IMR-90 (cell line): Measurements from ENCODE around the gene IL2RA.
"Not testable (repeated sequence)": the region's sequence is repeated elsewhere in the genome, so short reads cannot be mapped to it uniquely, and the experiment has no call there.

Experiments used
- CTCF ChIP-seq: conservative IDR thresholded peaks from 2 replicates; pipeline ENCODE4 v1.5.1; 2012; ENCODE audit warnings: mild to moderate bottlenecking, low read depth, low read length, improper control_type of control experiment
- ELK1 ChIP-seq: fragments of 150-350 bp; IDR thresholded peaks from 2 replicates; pipeline ENCODE4 v1.6.1; 2016; ENCODE audit warnings: low read depth, mild to moderate bottlenecking, low read length, moderate library complexity, borderline replicate concordance
- FOS ChIP-seq: fragments of 150-350 bp; IDR thresholded peaks from 2 replicates; pipeline ENCODE4 v1.6.1; 2016; ENCODE audit warnings: low read depth, low read length
- MXI1 ChIP-seq: IDR thresholded peaks from 2 replicates; pipeline ENCODE4 v1.6.1; 2012; ENCODE audit warnings: low read depth, mild to moderate bottlenecking, low read length, moderate library complexity, borderline replicate concordance
- NFE2L2 ChIP-seq: fragments of 150-350 bp; IDR thresholded peaks from 2 replicates; pipeline ENCODE4 v1.6.1; 2016; ENCODE audit warnings: low read depth, mild to moderate bottlenecking, low read length
- POLR2A ChIP-seq: IDR thresholded peaks from 2 replicates; pipeline ENCODE4 v1.6.1; 2012; ENCODE audit warnings: mild to moderate bottlenecking, low read depth, low read length
- SMC3 ChIP-seq: fragments of 150-350 bp; IDR thresholded peaks from 2 replicates; pipeline ENCODE4 v1.6.1; 2016; ENCODE audit warnings: low read depth, mild to moderate bottlenecking, antibody characterized with exemption, low read length, moderate library complexity

- not testable (repeated sequence) for TF ChIP-seq CTCF, POLR2A, SMC3, MXI1, FOS, NFE2L2, ELK1
Observed at GRCh38 chr10:6005161-6005804, 56.9 kb downstream of the IL2RA start.
